Type B pancreatic cell (in vitro differentiated cells): ENCODE data around the gene KCTD5. TPM values are rescaled to one million over a fixed set of nuclear protein-coding genes. Genes with fewer than 3 reads are reported as not detected.

Experiments
- DNase-seq: peaks from one replicate; pipeline ENCODE4 v3.0.0; 2021; ENCODE audit warnings: mixed read lengths; ENCODE audit not compliant: unreplicated experiment; ENCODE audit errors: extremely low spot score
- H3K27ac Mint-ChIP-seq: 2 replicates; pipeline ENCODE4 v1.8.0; 2021; ENCODE audit warnings: mild to moderate bottlenecking, mixed read lengths
- H3K27me3 Mint-ChIP-seq: 2 replicates; pipeline ENCODE4 v1.8.0; 2021; ENCODE audit warnings: mixed read lengths
- H3K36me3 Mint-ChIP-seq: 2 replicates; pipeline ENCODE4 v1.8.0; 2021; ENCODE audit warnings: mixed read lengths
- H3K4me1 Mint-ChIP-seq: one replicate; pipeline ENCODE4 v1.8.0; 2021; ENCODE audit warnings: mixed read lengths; ENCODE audit not compliant: unreplicated experiment
- H3K4me3 Mint-ChIP-seq: 2 replicates; pipeline ENCODE4 v1.8.0; 2021; ENCODE audit warnings: mild to moderate bottlenecking, mixed read lengths
- H3K9me3 Mint-ChIP-seq: 2 replicates; pipeline ENCODE4 v1.8.0; 2021; ENCODE audit warnings: mixed read lengths
- CTCF ChIP-seq: fragments of 200-600 bp; sonication (generic); conservative IDR thresholded peaks from 2 replicates; pipeline ENCODE4 v1.5.0; 2021; ENCODE audit warnings: antibody characterized with exemption, mild to moderate bottlenecking
- total RNA-seq: library from RNA; stranded (reverse); gene quantifications from 2 replicates; pipeline ENCODE4 v1.2.1, GENCODE V29; 2021; ENCODE audit warnings: low replicate concordance

KCTD5 gene
- total RNA-seq, 1 donor from 2014 or later: 25.1 TPM

- Mint-ChIP-seq H3K4me1 (no peaks in the 10 kb centered on the region), H3K9me3 (no peaks in the 10 kb centered on the region), H3K27me3 (no peaks in the 10 kb centered on the region), H3K4me3 (no peak overlapping the region), H3K36me3 (no peaks in the 10 kb centered on the region), H3K27ac (no peak overlapping the region)
- no peak for TF ChIP-seq CTCF
- DNase-seq: no peak
These were observed 16.0 kb downstream of the KCTD5 start for GRCh38 chr16:2698103-2698870.

GRCh38 chr16:2698965-2699750 is 16.8 kb downstream of the KCTD5 start:
- H3K27ac Mint-ChIP-seq: no peak overlapping the region
- H3K4me3 Mint-ChIP-seq: no peak overlapping the region
- H3K27me3 Mint-ChIP-seq: no peaks in the 10 kb centered on the region
- no peaks in the 10 kb centered on the region for H3K9me3 Mint-ChIP-seq
- no peaks in the 10 kb centered on the region for H3K36me3 Mint-ChIP-seq
- DNase-seq: no peak
- no peaks in the 10 kb centered on the region for H3K4me1 Mint-ChIP-seq
- no peak for TF ChIP-seq CTCF

- no peaks in the 10 kb centered on the region for H3K9me3 Mint-ChIP-seq
- no peaks in the 10 kb centered on the region for H3K36me3 Mint-ChIP-seq
- H3K27ac Mint-ChIP-seq: no peak overlapping the region
- H3K4me1 Mint-ChIP-seq: no peaks in the 10 kb centered on the region
- no peak overlapping the region for H3K4me3 Mint-ChIP-seq
- TF ChIP-seq CTCF: no peak
- no peaks in the 10 kb centered on the region for H3K27me3 Mint-ChIP-seq
- no peak for DNase-seq
These were observed 17.7 kb downstream of the KCTD5 start for GRCh38 chr16:2699791-2700600.

GRCh38 chr16:2700786-2701185 is 18.5 kb downstream of the KCTD5 start:
- H3K4me3 Mint-ChIP-seq: no peak overlapping the region
- no peaks in the 10 kb centered on the region for H3K4me1 Mint-ChIP-seq
- H3K27ac Mint-ChIP-seq: no peak overlapping the region
- TF ChIP-seq CTCF: no peak
- DNase-seq: no peak
- H3K9me3 Mint-ChIP-seq: no peaks in the 10 kb centered on the region
- no peaks in the 10 kb centered on the region for H3K27me3 Mint-ChIP-seq
- H3K36me3 Mint-ChIP-seq: no peaks in the 10 kb centered on the region

GRCh38 chr16:2701272-2701671 is 18.9 kb downstream of the KCTD5 start:
- Mint-ChIP-seq H3K27ac (no peak overlapping the region), H3K27me3 (no peaks in the 10 kb centered on the region), H3K4me3 (no peak overlapping the region), H3K9me3 (no peaks in the 10 kb centered on the region), H3K4me1 (no peaks in the 10 kb centered on the region), H3K36me3 (no peaks in the 10 kb centered on the region)
- TF ChIP-seq CTCF: no peak
- no peak for DNase-seq
